ENCODE results near the gene WDR18. TPM values are rescaled to one million over a fixed set of nuclear protein-coding genes. Genes with fewer than 3 reads are reported as not detected.

WDR18 gene
- total RNA-seq, 2 donors from 2014 or later = 68.6 to 85.6 TPM

DNA sequence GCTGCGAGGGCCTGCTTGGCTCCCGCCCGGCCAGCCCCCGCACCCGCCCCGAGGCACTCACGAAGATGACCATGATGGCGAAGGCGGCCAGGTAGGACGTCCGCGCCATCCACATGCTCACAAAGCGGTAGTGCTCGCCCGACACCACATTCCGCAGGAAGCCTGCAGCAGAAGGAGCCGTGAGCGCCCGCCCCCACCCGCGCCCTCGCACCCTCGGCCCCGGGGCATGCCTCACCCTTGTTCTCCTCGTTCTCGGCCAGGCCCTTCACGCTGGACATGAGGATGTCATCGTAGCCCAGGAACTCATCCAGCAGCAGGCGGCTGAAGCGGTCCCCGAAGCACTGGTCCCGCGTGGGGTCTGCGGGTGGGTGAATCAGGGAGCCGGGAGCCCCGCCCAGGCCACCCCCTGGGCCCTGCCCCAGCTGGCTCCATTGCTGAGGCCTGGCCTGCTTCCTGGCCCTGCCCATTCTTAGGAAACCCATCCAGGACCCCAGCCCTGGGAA, 27.7 kb downstream of the WDR18 start:
- H3K9me3 Mint-ChIP-seq = peaks cover 3% of the 10 kb centered on the region
- peaks cover 8% of the 10 kb centered on the region for H3K36me3 Mint-ChIP-seq (ENCODE audit: low read depth)
- no peak for DNase-seq
- H3K27ac Mint-ChIP-seq = no peak overlapping the region
- Histone ChIP-seq H3K36me3 (ENCODE audit: control insufficient read depth, insufficient read depth, low read length) (peaks cover 9% of the 10 kb centered on the region), H3K27me3 (ENCODE audit: control insufficient read depth, insufficient read depth, low read length, poor library complexity, severe bottlenecking) (no peaks in the 10 kb centered on the region), H3K27ac (ENCODE audit: low read depth, low read length) (no peak overlapping the region), H3K9ac (ENCODE audit: extremely low read depth, low read length, poor library complexity, severe bottlenecking) (no peak overlapping the region), H3K9me3 (ENCODE audit: control insufficient read depth, low read length) (no peaks in the 10 kb centered on the region), H3K4me1 (ENCODE audit: control insufficient read depth, insufficient read depth, low read length) (no peaks in the 10 kb centered on the region), H3K4me3 (ENCODE audit: low read length) (no peak overlapping the region)
- 96 to 97% methylated on average over 28 to 36 of the region's 36 CpGs for WGBS, 2 experiments (ENCODE audit: insufficient coverage in 1 of 2, insufficient read length in 1 of 2)
- H3K4me3 Mint-ChIP-seq = no peak overlapping the region
- no peaks in the 10 kb centered on the region for H3K27me3 Mint-ChIP-seq (ENCODE audit: insufficient read depth)
- TF ChIP-seq, protein P1, sequence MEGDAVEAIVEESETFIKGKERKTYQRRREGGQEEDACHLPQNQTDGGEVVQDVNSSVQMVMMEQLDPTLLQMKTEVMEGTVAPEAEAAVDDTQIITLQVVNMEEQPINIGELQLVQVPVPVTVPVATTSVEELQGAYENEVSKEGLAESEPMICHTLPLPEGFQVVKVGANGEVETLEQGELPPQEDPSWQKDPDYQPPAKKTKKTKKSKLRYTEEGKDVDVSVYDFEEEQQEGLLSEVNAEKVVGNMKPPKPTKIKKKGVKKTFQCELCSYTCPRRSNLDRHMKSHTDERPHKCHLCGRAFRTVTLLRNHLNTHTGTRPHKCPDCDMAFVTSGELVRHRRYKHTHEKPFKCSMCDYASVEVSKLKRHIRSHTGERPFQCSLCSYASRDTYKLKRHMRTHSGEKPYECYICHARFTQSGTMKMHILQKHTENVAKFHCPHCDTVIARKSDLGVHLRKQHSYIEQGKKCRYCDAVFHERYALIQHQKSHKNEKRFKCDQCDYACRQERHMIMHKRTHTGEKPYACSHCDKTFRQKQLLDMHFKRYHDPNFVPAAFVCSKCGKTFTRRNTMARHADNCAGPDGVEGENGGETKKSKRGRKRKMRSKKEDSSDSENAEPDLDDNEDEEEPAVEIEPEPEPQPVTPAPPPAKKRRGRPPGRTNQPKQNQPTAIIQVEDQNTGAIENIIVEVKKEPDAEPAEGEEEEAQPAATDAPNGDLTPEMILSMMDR (conservative IDR thresholded peaks at IDR 0.05) = no peak
- H3K4me1 Mint-ChIP-seq = peaks cover 2% of the 10 kb centered on the region

DNA sequence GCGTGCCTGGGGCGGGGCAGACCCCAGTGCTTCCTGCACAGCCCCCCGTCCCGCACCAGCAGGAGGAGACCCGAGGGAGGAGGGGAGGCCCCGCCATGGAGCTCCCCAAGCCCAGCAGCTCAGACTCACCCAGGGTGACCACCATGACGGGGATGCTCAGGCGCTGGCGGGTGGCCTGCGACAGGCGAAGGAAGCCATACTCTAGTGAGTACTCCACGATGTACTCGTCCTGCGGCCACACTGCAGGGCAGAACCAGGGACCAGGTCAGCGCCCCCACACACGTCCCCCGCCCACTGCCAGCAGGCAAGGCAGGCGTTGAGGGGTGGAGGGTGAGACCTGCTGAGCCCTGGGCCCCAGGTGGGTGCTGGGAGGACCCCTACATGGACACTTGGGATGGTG, 28.2 kb downstream of the WDR18 start:
- H3K36me3 Mint-ChIP-seq (ENCODE audit: low read depth) = peaks cover 5% of the 10 kb centered on the region
- no peak overlapping the region for H3K27ac Mint-ChIP-seq
- no peaks in the 10 kb centered on the region for H3K27me3 Mint-ChIP-seq (ENCODE audit: insufficient read depth)
- no peaks in the 10 kb centered on the region for H3K9me3 Mint-ChIP-seq
- Histone ChIP-seq H3K9me3 (ENCODE audit: control insufficient read depth, low read length) (no peaks in the 10 kb centered on the region), H3K4me1 (ENCODE audit: control insufficient read depth, insufficient read depth, low read length) (no peaks in the 10 kb centered on the region), H3K27ac (ENCODE audit: low read depth, low read length) (no peak overlapping the region), H3K4me3 (ENCODE audit: low read length) (no peak overlapping the region), H3K9ac (ENCODE audit: extremely low read depth, low read length, poor library complexity, severe bottlenecking) (no peak overlapping the region), H3K27me3 (ENCODE audit: control insufficient read depth, insufficient read depth, low read length, poor library complexity, severe bottlenecking) (no peaks in the 10 kb centered on the region), H3K36me3 (ENCODE audit: control insufficient read depth, insufficient read depth, low read length) (peaks cover 9% of the 10 kb centered on the region)
- H3K4me3 Mint-ChIP-seq = no peak overlapping the region
- WGBS, 2 experiments (ENCODE audit: insufficient coverage in 1 of 2, insufficient read length in 1 of 2) = 95% methylated on average over 8 to 18 of the region's 18 CpGs
- peaks cover 6% of the 10 kb centered on the region for H3K4me1 Mint-ChIP-seq
- TF ChIP-seq, protein P1 (conservative IDR thresholded peaks at IDR 0.05) = no peak
- DNase-seq = no peak

DNA sequence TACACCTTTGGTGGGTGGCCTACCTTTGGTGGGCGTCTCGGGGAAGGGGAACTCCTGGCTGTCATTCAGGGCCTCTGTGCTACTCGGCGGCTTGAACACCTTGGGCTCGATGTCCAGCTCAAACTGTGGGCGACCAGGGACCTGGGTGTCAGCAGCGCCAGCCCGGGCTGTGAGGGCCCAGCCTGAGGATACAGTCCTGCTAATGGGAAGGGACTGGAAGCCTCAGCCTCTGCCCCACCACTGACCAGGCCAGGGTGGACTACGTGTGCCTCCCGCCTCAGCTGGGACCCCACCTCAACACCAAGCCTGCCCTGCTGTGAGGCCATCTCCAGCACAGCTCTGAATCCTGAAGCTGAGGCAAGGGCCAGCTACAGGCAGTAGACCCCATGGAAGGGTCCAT, 29.1 kb downstream of the WDR18 start:
- WGBS, 2 experiments (ENCODE audit: insufficient coverage in 1 of 2, insufficient read length in 1 of 2) = 95 to 100% methylated on average over 10 of the region's 10 CpGs
- Mint-ChIP-seq H3K4me1 (peaks cover 7% of the 10 kb centered on the region), H3K27me3 (ENCODE audit: insufficient read depth) (no peaks in the 10 kb centered on the region), H3K4me3 (no peak overlapping the region), H3K27ac (no peak overlapping the region), H3K9me3 (no peaks in the 10 kb centered on the region), H3K36me3 (ENCODE audit: low read depth) (peaks cover 5% of the 10 kb centered on the region)
- Histone ChIP-seq H3K9ac (ENCODE audit: extremely low read depth, low read length, poor library complexity, severe bottlenecking) (no peak overlapping the region), H3K36me3 (ENCODE audit: control insufficient read depth, insufficient read depth, low read length) (peaks cover 14% of the 10 kb centered on the region), H3K27me3 (ENCODE audit: control insufficient read depth, insufficient read depth, low read length, poor library complexity, severe bottlenecking) (no peaks in the 10 kb centered on the region), H3K9me3 (ENCODE audit: control insufficient read depth, low read length) (no peaks in the 10 kb centered on the region), H3K27ac (ENCODE audit: low read depth, low read length) (no peak overlapping the region), H3K4me1 (ENCODE audit: control insufficient read depth, insufficient read depth, low read length) (peaks cover 6% of the 10 kb centered on the region), H3K4me3 (ENCODE audit: low read length) (no peak overlapping the region)
- TF ChIP-seq, protein P1 (conservative IDR thresholded peaks at IDR 0.05) = no peak
- no peak for DNase-seq

Measured in endodermal cell (in vitro differentiated cells).